ENCODE data around the gene DAGLB. TPM values are rescaled to one million over a fixed set of nuclear protein-coding genes. Genes with fewer than 3 reads are reported as not detected.

Gene DAGLB
- polyA plus RNA-seq, 3 donors, result 15.2 to 47.0 (median 16.4) TPM

DNA sequence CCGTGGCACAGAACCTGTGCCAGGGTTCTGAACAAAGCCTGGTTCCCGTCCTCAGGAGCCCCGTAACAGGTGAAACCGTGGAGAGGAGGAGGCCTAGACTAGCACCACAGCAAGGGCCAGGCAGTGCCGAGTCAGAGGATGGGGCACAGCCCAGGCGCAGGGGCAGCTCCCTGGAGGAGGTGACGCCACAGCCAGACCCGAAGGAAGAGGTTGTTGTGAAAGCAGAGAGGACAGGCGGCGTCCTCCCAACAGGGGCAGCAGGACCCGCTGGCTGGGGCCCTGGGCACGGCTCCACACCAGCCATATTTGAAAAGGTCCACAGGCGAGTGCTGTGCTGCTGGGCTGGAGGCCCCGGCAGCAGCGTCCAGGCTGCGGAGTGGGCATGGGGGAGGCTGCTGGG is 25.7 kb downstream of the DAGLB start:
- WGBS (ENCODE audit: insufficient coverage), result 56% methylated on average over 12 of the region's 16 CpGs
- Histone ChIP-seq H2AFZ (ENCODE audit: insufficient read depth, low read depth, low read length, poor library complexity, severe bottlenecking) (no peak overlapping the region), H3K4me2 (replicated peaks; ENCODE audit: extremely low read depth, low read length, poor library complexity, severe bottlenecking) (peak overlapping the region; percentile 42), H3K36me3 (replicated peaks in 1 of 2; ENCODE audit: control insufficient read depth in 1 of 2, insufficient read depth in 2 of 2, low read length in 2 of 2) (peaks cover 39 to 51% of the 10 kb centered on the region in 2 donors), H3K9me3 (replicated peaks in 1 of 2; ENCODE audit: control insufficient read depth in 1 of 2, insufficient read depth in 1 of 2, low read length in 2 of 2) (no peaks in the 10 kb centered on the region), H3K27ac (ENCODE audit: low read depth in 1 of 2, low read length in 2 of 2) (peak overlapping the region; percentile 98 to 99), H3K9ac (ENCODE audit: insufficient read depth, low read length, poor library complexity, severe bottlenecking) (no peak overlapping the region), H3K4me3 (replicated peaks in 1 of 3; ENCODE audit: low read depth in 2 of 3, low read length in 3 of 3) (peak overlapping the region in 1 of 3 experiments; percentile 8), H3K4me1 (ENCODE audit: control insufficient read depth in 1 of 2, insufficient read depth in 2 of 2, low read length in 2 of 2) (peaks cover 48 to 56% of the 10 kb centered on the region in 2 donors), H4K20me1 (ENCODE audit: insufficient read depth, low read length) (peaks cover 4% of the 10 kb centered on the region), H3K79me2 (ENCODE audit: insufficient read depth, low read length) (peaks cover 53% of the 10 kb centered on the region), H3K27me3 (ENCODE audit: control insufficient read depth in 2 of 2, insufficient read depth in 2 of 2, low read length in 2 of 2) (no peaks in the 10 kb centered on the region)
- Mint-ChIP-seq H3K9me3 (peaks cover 0 to 6% (median 0%) of the 10 kb centered on the region in 7 donors), H3K27me3 (ENCODE audit: low read depth in 3 of 3) (peaks cover 0 to 3% (median 0%) of the 10 kb centered on the region in 3 donors), H3K4me1 (peaks cover 53% of the 10 kb centered on the region), H3K4me3 (no peak overlapping the region), H3K27ac (peak overlapping the region; percentile 98 to 100 (median 99)), H3K36me3 (peaks cover 56 to 75% of the 10 kb centered on the region in 2 donors)
- DNase-seq, result peak; percentile 54 to 60 (median 58)
- TF ChIP-seq, protein P1, sequence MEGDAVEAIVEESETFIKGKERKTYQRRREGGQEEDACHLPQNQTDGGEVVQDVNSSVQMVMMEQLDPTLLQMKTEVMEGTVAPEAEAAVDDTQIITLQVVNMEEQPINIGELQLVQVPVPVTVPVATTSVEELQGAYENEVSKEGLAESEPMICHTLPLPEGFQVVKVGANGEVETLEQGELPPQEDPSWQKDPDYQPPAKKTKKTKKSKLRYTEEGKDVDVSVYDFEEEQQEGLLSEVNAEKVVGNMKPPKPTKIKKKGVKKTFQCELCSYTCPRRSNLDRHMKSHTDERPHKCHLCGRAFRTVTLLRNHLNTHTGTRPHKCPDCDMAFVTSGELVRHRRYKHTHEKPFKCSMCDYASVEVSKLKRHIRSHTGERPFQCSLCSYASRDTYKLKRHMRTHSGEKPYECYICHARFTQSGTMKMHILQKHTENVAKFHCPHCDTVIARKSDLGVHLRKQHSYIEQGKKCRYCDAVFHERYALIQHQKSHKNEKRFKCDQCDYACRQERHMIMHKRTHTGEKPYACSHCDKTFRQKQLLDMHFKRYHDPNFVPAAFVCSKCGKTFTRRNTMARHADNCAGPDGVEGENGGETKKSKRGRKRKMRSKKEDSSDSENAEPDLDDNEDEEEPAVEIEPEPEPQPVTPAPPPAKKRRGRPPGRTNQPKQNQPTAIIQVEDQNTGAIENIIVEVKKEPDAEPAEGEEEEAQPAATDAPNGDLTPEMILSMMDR (IDR thresholded peaks at IDR 0.05), result no peak
- intact Hi-C loops (cut with micrococcal nuclease), result no loop called here

GRCh38 chr7:6420680-6421079 is 27.1 kb downstream of the DAGLB start:
- Histone ChIP-seq H4K20me1 (ENCODE audit: insufficient read depth, low read length) (peaks cover 8% of the 10 kb centered on the region), H3K9ac (ENCODE audit: insufficient read depth, low read length, poor library complexity, severe bottlenecking) (no peak overlapping the region), H2AFZ (ENCODE audit: insufficient read depth, low read depth, low read length, poor library complexity, severe bottlenecking) (no peak overlapping the region), H3K4me2 (replicated peaks; ENCODE audit: extremely low read depth, low read length, poor library complexity, severe bottlenecking) (no peak overlapping the region), H3K27ac (ENCODE audit: low read depth in 1 of 2, low read length in 2 of 2) (peak overlapping the region; percentile 20 to 32), H3K36me3 (replicated peaks in 1 of 2; ENCODE audit: control insufficient read depth in 1 of 2, insufficient read depth in 2 of 2, low read length in 2 of 2) (peaks cover 46 to 52% of the 10 kb centered on the region in 2 donors), H3K4me1 (ENCODE audit: control insufficient read depth in 1 of 2, insufficient read depth in 2 of 2, low read length in 2 of 2) (peaks cover 42 to 49% of the 10 kb centered on the region in 2 donors), H3K27me3 (ENCODE audit: control insufficient read depth in 2 of 2, insufficient read depth in 2 of 2, low read length in 2 of 2) (no peaks in the 10 kb centered on the region), H3K79me2 (ENCODE audit: insufficient read depth, low read length) (peaks cover 51% of the 10 kb centered on the region), H3K9me3 (replicated peaks in 1 of 2; ENCODE audit: control insufficient read depth in 1 of 2, insufficient read depth in 1 of 2, low read length in 2 of 2) (no peaks in the 10 kb centered on the region), H3K4me3 (replicated peaks in 1 of 3; ENCODE audit: low read depth in 2 of 3, low read length in 3 of 3) (no peak overlapping the region)
- WGBS (ENCODE audit: insufficient coverage), result 100% methylated on average over 2 of the region's 10 CpGs
- Mint-ChIP-seq H3K9me3 (peaks cover 0 to 6% (median 0%) of the 10 kb centered on the region in 7 donors), H3K36me3 (peaks cover 59 to 78% of the 10 kb centered on the region in 2 donors), H3K27ac (peak overlapping the region in 6 of 7 donors; percentile 1 to 69 (median 54)), H3K4me3 (no peak overlapping the region), H3K4me1 (peaks cover 45% of the 10 kb centered on the region), H3K27me3 (ENCODE audit: low read depth in 3 of 3) (peaks cover 0 to 3% (median 0%) of the 10 kb centered on the region in 3 donors)
- TF ChIP-seq, protein P1 (IDR thresholded peaks at IDR 0.05), result no peak
- intact Hi-C loops (cut with micrococcal nuclease), result no loop called here
- no peak for DNase-seq

All from CD14-positive monocyte (primary cell).